Heart left ventricle (tissue), 13 donors: ENCODE data around the gene DOCK1.

Experiments
- CTCF ChIP-seq, 12 donors: fragments of 200-600 bp; sonication (generic) in 4 of 12; IDR thresholded peaks; one replicate each; pipeline versions ENCODE4 v1.5.0 to v1.8.0; 2018 to 2022; ENCODE audit warnings: antibody characterized with exemption in 12 of 12, mild to moderate bottlenecking in 5 of 12
- POLR2A ChIP-seq, 2 donors: fragments of 450-650 bp; IDR thresholded peaks; one replicate each; pipeline ENCODE4 v1.6.1; 2017; ENCODE audit warnings: antibody characterized with exemption in 2 of 2, mild to moderate bottlenecking in 2 of 2, moderate library complexity in 2 of 2
- donor health status: ischemic (EF 13 %, LVEDD 7.1; RV severe dilation, severe dysfunction).
- donor health status: DM: no; HTN: yes; CAD: no.
- donor health status: DM: no; HTN: no; CAD: no.
- donor health status: ischemic (EF 25% LVEDD 6.9; RV normal size, moderate dysfunction).
- donor health status: ischemic (EF 25% LVEDD 5.7; RV mildly dilated, moderate dysfunction).
- donor health status: ischemic (EF 35%, LVEDD 5.7; RV mildly dilated, moderate dysfunction).
- donor health status: nonischemic (EF 11% LVEDD 7.7; RV severe dilation, severe dysfunction).
- donor health status: DM: yes; HTN: yes; CAD: no.
- donor health status: PGD.
- donor health status: ischemic (EF 29% LVEDD 5.4; RV normal size, mild dysfunction).
- donor health status: nonischemic (EF 23%, LVEDD 6.1; RV moderate dilation, normal function).

- TF ChIP-seq CTCF (IDR thresholded peaks at IDR 0.05): no peak
- no peak for TF ChIP-seq POLR2A (IDR thresholded peaks at IDR 0.05)
These were observed 500.0 kb downstream of the DOCK1 start for GRCh38 chr10:127405221-127405620.
